GM23338 (cell line): ENCODE results near the gene RABGAP1L.

Experiments used
- CREB1 ChIP-seq: fragments of 250-450 bp; sonication (Bioruptor Pico); IDR thresholded peaks from 2 replicates; pipeline ENCODE4 v1.5.0; 2020; ENCODE audit warnings: low read depth, mild to moderate bottlenecking, moderate library complexity
- EZH2 ChIP-seq: fragments of 200-600 bp; sonication (generic); IDR thresholded peaks from one replicate; pipeline ENCODE4 v1.8.0; 2017; ENCODE audit warnings: antibody characterized with exemption, mild to moderate bottlenecking, low read depth; ENCODE audit not compliant: unreplicated experiment
- EZH2phosphoT487 ChIP-seq: fragments of 200-600 bp; sonication (generic); IDR thresholded peaks from one replicate; pipeline ENCODE4 v1.8.1; 2018; ENCODE audit warnings: antibody characterized with exemption; ENCODE audit not compliant: unreplicated experiment
- JUNB ChIP-seq: IDR thresholded peaks from one replicate; pipeline ENCODE4 v1.6.1; 2016; ENCODE audit warnings: antibody characterized with exemption; ENCODE audit not compliant: unreplicated experiment
- POLR2AphosphoS5 ChIP-seq: IDR thresholded peaks from 2 replicates; pipeline ENCODE4 v1.6.1; 2016; ENCODE audit warnings: antibody characterized with exemption, low read depth
- STAT1 ChIP-seq: IDR thresholded peaks from one replicate; pipeline ENCODE4 v1.6.1; 2016; ENCODE audit warnings: antibody characterized with exemption; ENCODE audit not compliant: unreplicated experiment
- ZNF114 ChIP-seq: fragments of 250-450 bp; sonication (Bioruptor Pico); IDR thresholded peaks from 2 replicates; pipeline ENCODE4 v1.5.0; 2020; ENCODE audit warnings: mild to moderate bottlenecking, moderate library complexity
- ZNF331 ChIP-seq: fragments of 250-450 bp; sonication (Bioruptor Pico); IDR thresholded peaks from 2 replicates; pipeline ENCODE4 v1.5.0; 2020; ENCODE audit warnings: low read depth, mild to moderate bottlenecking, moderate library complexity
- TF ChIP-seq, protein P1 (sequence below), 2 experiments: fragments of 200-600 bp in 1 of 2; sonication (generic) in 1 of 2; conservative IDR thresholded peaks; 2 replicates each; pipeline versions ENCODE4 v1.5.1 to v1.6.1; 2016 to 2017; ENCODE audit warnings: antibody characterized with exemption in 2 of 2, low read depth in 2 of 2, mild to moderate bottlenecking in 2 of 2, moderate library complexity in 1 of 2
- TF ChIP-seq, protein P2 (sequence below): IDR thresholded peaks from one replicate; pipeline ENCODE4 v1.6.1; 2018; ENCODE audit warnings: antibody characterized with exemption; ENCODE audit not compliant: unreplicated experiment
- TF ChIP-seq, protein P3 (sequence below): fragments of 250-450 bp; sonication (Bioruptor Pico); IDR thresholded peaks from 2 replicates; pipeline ENCODE4 v1.5.0; 2020; ENCODE audit warnings: mild to moderate bottlenecking, moderate library complexity
- TF ChIP-seq, protein P4 (sequence below): IDR thresholded peaks from 2 replicates; pipeline ENCODE4 v1.6.1; 2016; ENCODE audit warnings: antibody characterized with exemption

DNA sequence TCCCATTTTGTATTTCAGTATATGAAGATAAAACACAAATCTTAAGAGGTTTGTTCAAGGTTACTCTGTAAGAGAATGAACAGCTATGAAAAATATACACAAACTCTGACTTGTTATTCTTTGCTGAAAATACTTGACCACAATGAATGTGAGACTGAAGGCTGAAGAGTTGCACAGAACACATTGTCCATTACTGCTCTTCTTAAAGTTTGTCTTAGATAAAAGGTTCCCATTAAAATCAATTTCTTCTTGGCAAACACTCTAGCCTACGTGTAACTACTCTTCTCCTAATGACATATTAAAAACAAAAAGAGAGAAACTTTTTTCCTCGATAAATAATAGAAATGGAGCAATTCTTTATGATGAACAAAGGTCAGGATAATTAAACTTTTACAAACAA lies 45.2 kb upstream of the RABGAP1L start:
- TF ChIP-seq, protein P1, sequence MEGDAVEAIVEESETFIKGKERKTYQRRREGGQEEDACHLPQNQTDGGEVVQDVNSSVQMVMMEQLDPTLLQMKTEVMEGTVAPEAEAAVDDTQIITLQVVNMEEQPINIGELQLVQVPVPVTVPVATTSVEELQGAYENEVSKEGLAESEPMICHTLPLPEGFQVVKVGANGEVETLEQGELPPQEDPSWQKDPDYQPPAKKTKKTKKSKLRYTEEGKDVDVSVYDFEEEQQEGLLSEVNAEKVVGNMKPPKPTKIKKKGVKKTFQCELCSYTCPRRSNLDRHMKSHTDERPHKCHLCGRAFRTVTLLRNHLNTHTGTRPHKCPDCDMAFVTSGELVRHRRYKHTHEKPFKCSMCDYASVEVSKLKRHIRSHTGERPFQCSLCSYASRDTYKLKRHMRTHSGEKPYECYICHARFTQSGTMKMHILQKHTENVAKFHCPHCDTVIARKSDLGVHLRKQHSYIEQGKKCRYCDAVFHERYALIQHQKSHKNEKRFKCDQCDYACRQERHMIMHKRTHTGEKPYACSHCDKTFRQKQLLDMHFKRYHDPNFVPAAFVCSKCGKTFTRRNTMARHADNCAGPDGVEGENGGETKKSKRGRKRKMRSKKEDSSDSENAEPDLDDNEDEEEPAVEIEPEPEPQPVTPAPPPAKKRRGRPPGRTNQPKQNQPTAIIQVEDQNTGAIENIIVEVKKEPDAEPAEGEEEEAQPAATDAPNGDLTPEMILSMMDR (conservative IDR thresholded peaks at IDR 0.05; ENCODE audit: low read depth in 2 of 2) = no peak
- TF ChIP-seq, protein P2, sequence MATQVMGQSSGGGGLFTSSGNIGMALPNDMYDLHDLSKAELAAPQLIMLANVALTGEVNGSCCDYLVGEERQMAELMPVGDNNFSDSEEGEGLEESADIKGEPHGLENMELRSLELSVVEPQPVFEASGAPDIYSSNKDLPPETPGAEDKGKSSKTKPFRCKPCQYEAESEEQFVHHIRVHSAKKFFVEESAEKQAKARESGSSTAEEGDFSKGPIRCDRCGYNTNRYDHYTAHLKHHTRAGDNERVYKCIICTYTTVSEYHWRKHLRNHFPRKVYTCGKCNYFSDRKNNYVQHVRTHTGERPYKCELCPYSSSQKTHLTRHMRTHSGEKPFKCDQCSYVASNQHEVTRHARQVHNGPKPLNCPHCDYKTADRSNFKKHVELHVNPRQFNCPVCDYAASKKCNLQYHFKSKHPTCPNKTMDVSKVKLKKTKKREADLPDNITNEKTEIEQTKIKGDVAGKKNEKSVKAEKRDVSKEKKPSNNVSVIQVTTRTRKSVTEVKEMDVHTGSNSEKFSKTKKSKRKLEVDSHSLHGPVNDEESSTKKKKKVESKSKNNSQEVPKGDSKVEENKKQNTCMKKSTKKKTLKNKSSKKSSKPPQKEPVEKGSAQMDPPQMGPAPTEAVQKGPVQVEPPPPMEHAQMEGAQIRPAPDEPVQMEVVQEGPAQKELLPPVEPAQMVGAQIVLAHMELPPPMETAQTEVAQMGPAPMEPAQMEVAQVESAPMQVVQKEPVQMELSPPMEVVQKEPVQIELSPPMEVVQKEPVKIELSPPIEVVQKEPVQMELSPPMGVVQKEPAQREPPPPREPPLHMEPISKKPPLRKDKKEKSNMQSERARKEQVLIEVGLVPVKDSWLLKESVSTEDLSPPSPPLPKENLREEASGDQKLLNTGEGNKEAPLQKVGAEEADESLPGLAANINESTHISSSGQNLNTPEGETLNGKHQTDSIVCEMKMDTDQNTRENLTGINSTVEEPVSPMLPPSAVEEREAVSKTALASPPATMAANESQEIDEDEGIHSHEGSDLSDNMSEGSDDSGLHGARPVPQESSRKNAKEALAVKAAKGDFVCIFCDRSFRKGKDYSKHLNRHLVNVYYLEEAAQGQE = no peak
- TF ChIP-seq POLR2AphosphoS5 (no peak), EZH2 (no peak), JUNB (no peak), STAT1 (no peak), EZH2phosphoT487 (no peak), CREB1 (CRISPR knock-in tag) (no peak), ZNF331 (CRISPR knock-in tag) (no peak), ZNF114 (CRISPR knock-in tag) (no peak)
- TF ChIP-seq, protein P3, sequence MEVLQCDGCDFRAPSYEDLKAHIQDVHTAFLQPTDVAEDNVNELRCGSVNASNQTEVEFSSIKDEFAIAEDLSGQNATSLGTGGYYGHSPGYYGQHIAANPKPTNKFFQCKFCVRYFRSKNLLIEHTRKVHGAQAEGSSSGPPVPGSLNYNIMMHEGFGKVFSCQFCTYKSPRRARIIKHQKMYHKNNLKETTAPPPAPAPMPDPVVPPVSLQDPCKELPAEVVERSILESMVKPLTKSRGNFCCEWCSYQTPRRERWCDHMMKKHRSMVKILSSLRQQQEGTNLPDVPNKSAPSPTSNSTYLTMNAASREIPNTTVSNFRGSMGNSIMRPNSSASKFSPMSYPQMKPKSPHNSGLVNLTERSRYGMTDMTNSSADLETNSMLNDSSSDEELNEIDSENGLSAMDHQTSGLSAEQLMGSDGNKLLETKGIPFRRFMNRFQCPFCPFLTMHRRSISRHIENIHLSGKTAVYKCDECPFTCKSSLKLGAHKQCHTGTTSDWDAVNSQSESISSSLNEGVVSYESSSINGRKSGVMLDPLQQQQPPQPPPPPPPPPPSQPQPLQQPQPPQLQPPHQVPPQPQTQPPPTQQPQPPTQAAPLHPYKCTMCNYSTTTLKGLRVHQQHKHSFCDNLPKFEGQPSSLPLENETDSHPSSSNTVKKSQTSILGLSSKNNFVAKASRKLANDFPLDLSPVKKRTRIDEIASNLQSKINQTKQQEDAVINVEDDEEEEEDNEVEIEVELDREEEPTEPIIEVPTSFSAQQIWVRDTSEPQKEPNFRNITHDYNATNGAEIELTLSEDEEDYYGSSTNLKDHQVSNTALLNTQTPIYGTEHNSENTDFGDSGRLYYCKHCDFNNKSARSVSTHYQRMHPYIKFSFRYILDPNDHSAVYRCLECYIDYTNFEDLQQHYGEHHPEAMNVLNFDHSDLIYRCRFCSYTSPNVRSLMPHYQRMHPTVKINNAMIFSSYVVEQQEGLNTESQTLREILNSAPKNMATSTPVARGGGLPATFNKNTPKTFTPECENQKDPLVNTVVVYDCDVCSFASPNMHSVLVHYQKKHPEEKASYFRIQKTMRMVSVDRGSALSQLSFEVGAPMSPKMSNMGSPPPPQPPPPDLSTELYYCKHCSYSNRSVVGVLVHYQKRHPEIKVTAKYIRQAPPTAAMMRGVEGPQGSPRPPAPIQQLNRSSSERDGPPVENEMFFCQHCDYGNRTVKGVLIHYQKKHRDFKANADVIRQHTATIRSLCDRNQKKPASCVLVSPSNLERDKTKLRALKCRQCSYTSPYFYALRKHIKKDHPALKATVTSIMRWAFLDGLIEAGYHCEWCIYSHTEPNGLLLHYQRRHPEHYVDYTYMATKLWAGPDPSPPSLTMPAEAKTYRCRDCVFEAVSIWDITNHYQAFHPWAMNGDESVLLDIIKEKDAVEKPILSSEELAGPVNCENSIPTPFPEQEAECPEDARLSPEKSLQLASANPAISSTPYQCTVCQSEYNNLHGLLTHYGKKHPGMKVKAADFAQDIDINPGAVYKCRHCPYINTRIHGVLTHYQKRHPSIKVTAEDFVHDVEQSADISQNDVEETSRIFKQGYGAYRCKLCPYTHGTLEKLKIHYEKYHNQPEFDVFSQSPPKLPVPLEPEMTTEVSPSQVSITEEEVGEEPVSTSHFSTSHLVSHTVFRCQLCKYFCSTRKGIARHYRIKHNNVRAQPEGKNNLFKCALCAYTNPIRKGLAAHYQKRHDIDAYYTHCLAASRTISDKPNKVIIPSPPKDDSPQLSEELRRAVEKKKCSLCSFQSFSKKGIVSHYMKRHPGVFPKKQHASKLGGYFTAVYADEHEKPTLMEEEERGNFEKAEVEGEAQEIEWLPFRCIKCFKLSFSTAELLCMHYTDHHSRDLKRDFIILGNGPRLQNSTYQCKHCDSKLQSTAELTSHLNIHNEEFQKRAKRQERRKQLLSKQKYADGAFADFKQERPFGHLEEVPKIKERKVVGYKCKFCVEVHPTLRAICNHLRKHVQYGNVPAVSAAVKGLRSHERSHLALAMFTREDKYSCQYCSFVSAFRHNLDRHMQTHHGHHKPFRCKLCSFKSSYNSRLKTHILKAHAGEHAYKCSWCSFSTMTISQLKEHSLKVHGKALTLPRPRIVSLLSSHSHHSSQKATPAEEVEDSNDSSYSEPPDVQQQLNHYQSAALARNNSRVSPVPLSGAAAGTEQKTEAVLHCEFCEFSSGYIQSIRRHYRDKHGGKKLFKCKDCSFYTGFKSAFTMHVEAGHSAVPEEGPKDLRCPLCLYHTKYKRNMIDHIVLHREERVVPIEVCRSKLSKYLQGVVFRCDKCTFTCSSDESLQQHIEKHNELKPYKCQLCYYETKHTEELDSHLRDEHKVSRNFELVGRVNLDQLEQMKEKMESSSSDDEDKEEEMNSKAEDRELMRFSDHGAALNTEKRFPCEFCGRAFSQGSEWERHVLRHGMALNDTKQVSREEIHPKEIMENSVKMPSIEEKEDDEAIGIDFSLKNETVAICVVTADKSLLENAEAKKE (CRISPR knock-in tag) = no peak
- TF ChIP-seq, protein P4, sequence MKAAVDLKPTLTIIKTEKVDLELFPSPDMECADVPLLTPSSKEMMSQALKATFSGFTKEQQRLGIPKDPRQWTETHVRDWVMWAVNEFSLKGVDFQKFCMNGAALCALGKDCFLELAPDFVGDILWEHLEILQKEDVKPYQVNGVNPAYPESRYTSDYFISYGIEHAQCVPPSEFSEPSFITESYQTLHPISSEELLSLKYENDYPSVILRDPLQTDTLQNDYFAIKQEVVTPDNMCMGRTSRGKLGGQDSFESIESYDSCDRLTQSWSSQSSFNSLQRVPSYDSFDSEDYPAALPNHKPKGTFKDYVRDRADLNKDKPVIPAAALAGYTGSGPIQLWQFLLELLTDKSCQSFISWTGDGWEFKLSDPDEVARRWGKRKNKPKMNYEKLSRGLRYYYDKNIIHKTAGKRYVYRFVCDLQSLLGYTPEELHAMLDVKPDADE = no peak
